Measurements from ENCODE around the gene RBFOX2. TPM values are rescaled to one million over a fixed set of nuclear protein-coding genes. Genes with fewer than 3 reads are reported as not detected.
A peak's percentile ranks its signal among the peaks of the same experiment; 100 is the strongest.

Gene RBFOX2
- polyA plus RNA-seq, 1 of the 3 experiments (the other 2 are of a cell fraction) = 115 TPM

GRCh38 chr22:35785181-35785923 is 243.3 kb downstream of the RBFOX2 start (continued):
- TF ChIP-seq, protein P1, sequence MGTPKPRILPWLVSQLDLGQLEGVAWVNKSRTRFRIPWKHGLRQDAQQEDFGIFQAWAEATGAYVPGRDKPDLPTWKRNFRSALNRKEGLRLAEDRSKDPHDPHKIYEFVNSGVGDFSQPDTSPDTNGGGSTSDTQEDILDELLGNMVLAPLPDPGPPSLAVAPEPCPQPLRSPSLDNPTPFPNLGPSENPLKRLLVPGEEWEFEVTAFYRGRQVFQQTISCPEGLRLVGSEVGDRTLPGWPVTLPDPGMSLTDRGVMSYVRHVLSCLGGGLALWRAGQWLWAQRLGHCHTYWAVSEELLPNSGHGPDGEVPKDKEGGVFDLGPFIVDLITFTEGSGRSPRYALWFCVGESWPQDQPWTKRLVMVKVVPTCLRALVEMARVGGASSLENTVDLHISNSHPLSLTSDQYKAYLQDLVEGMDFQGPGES (IDR thresholded peaks at IDR 0.05; ENCODE audit: low read depth, low read length) = no peak
- TF ChIP-seq, protein P2, sequence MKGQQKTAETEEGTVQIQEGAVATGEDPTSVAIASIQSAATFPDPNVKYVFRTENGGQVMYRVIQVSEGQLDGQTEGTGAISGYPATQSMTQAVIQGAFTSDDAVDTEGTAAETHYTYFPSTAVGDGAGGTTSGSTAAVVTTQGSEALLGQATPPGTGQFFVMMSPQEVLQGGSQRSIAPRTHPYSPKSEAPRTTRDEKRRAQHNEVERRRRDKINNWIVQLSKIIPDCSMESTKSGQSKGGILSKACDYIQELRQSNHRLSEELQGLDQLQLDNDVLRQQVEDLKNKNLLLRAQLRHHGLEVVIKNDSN (IDR thresholded peaks at IDR 0.05; ENCODE audit: borderline replicate concordance, low read depth) = no peak
- TF ChIP-seq, protein P3, sequence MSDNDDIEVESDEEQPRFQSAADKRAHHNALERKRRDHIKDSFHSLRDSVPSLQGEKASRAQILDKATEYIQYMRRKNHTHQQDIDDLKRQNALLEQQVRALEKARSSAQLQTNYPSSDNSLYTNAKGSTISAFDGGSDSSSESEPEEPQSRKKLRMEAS (IDR thresholded peaks at IDR 0.05; ENCODE audit: low read depth) = no peak
- TF ChIP-seq MEF2A (IDR thresholded peaks at IDR 0.05; ENCODE audit: borderline replicate concordance, low read depth) (peak; percentile 57), CTCF (IDR thresholded peaks at IDR 0.05) (no peak), JUND (IDR thresholded peaks at IDR 0.05) (peak; percentile 23; the same call in 1 of the 2 replicates), YY1 (IDR thresholded peaks at IDR 0.05; ENCODE audit: low read depth) (no peak; the same call in 1 of the 2 replicates), SMC3 (IDR thresholded peaks at IDR 0.05; ENCODE audit: low read depth, low read length) (no peak), POLR2AphosphoS5 (IDR thresholded peaks at IDR 0.05; ENCODE audit: low read depth, low read length) (peak; percentile 30; the same call in 1 of the 2 replicates)
- TF ChIP-seq, protein P4, sequence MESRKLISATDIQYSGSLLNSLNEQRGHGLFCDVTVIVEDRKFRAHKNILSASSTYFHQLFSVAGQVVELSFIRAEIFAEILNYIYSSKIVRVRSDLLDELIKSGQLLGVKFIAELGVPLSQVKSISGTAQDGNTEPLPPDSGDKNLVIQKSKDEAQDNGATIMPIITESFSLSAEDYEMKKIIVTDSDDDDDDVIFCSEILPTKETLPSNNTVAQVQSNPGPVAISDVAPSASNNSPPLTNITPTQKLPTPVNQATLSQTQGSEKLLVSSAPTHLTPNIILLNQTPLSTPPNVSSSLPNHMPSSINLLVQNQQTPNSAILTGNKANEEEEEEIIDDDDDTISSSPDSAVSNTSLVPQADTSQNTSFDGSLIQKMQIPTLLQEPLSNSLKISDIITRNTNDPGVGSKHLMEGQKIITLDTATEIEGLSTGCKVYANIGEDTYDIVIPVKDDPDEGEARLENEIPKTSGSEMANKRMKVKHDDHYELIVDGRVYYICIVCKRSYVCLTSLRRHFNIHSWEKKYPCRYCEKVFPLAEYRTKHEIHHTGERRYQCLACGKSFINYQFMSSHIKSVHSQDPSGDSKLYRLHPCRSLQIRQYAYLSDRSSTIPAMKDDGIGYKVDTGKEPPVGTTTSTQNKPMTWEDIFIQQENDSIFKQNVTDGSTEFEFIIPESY (IDR thresholded peaks at IDR 0.05; ENCODE audit: borderline replicate concordance, low read depth) = no peak

GRCh38 chr22:35784633-35785032 is 244.0 kb downstream of the RBFOX2 start:
- 96% methylated on average over 9 of the region's 21 CpGs for WGBS (ENCODE audit: low lambda C conversion rate)
- peaks cover 26% of the 10 kb centered on the region for H3F3A ChIP-seq (replicated peaks; ENCODE audit: insufficient read depth)
- H3K9ac ChIP-seq = peak overlapping the region; percentile 10; the same call in 1 of the 2 replicates
- TF ChIP-seq TCF12 (IDR thresholded peaks at IDR 0.05) (no peak), RFX5 (IDR thresholded peaks at IDR 0.05; ENCODE audit: low read length) (no peak), FOSL2 (IDR thresholded peaks at IDR 0.05; ENCODE audit: borderline replicate concordance, low read depth) (no peak), SMC3 (IDR thresholded peaks at IDR 0.05; ENCODE audit: low read depth, low read length) (no peak), MXI1 (IDR thresholded peaks at IDR 0.05; ENCODE audit: low read depth, low read length) (no peak), TEAD4 (IDR thresholded peaks at IDR 0.05; ENCODE audit: borderline replicate concordance, insufficient read depth) (no peak), FOXM1 (IDR thresholded peaks at IDR 0.05; ENCODE audit: low read depth) (no peak), YY1 (IDR thresholded peaks at IDR 0.05; ENCODE audit: low read depth) (no peak), MEF2A (IDR thresholded peaks at IDR 0.05; ENCODE audit: borderline replicate concordance, low read depth) (no peak)
- TF ChIP-seq, protein P4 (IDR thresholded peaks at IDR 0.05; ENCODE audit: borderline replicate concordance, low read depth) = no peak
- TF ChIP-seq, protein P3 (IDR thresholded peaks at IDR 0.05; ENCODE audit: low read depth) = no peak
- TF ChIP-seq, protein P5, sequence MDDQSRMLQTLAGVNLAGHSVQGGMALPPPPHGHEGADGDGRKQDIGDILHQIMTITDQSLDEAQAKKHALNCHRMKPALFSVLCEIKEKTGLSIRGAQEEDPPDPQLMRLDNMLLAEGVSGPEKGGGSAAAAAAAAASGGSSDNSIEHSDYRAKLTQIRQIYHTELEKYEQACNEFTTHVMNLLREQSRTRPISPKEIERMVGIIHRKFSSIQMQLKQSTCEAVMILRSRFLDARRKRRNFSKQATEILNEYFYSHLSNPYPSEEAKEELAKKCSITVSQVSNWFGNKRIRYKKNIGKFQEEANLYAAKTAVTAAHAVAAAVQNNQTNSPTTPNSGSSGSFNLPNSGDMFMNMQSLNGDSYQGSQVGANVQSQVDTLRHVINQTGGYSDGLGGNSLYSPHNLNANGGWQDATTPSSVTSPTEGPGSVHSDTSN (IDR thresholded peaks at IDR 0.05) = no peak
- H3K27me3 ChIP-seq (ENCODE audit: insufficient read depth) = no peaks in the 10 kb centered on the region
- H3K79me2 ChIP-seq (ENCODE audit: insufficient read depth) = peaks cover 85% of the 10 kb centered on the region
- peaks cover 23 to 24% of the 10 kb centered on the region in 2 experiments; a peak in 3 of 4 replicates for H3K4me1 ChIP-seq (ENCODE audit: control insufficient read depth in 1 of 2, insufficient read depth in 2 of 2, low read depth in 1 of 2, low read length in 1 of 2)
- H4K20me1 ChIP-seq (ENCODE audit: insufficient read depth) = peaks cover 82% of the 10 kb centered on the region
- no peaks in the 10 kb centered on the region for H3K9me2 ChIP-seq
- POLR2A ChIA-PET = no interaction called here
- no peak overlapping the region for H3K4me3 ChIP-seq (ENCODE audit: low read depth in 2 of 2, low read length in 1 of 2)
- H3K36me3 ChIP-seq (replicated peaks in 1 of 2; ENCODE audit: control insufficient read depth in 1 of 2, insufficient read depth in 2 of 2, low read length in 1 of 2) = peaks cover 26 to 33% of the 10 kb centered on the region in 2 experiments
- CTCF ChIA-PET = no interaction called here
- H3K27ac ChIP-seq (ENCODE audit: low read depth in 2 of 2, low read length in 1 of 2) = peak overlapping the region in 1 of 2 experiments; percentile 70; a peak in 3 of 4 replicates
- DNase-seq = no peak
- H3K4me2 ChIP-seq = peak overlapping the region; percentile 22
- no peaks in the 10 kb centered on the region for H3K9me3 ChIP-seq
- no peak overlapping the region for H2AFZ ChIP-seq (ENCODE audit: low read depth)
